Esophagus muscularis mucosa (tissue), 4 donors: ENCODE results near the gene PRRX2.

Experiments used
- EP300 ChIP-seq: sonication (generic); formaldehyde crosslinking; IDR thresholded peaks from one replicate; pipeline ENCODE4 v1.6.1; 2017; ENCODE audit warnings: antibody characterized with exemption
- POLR2A ChIP-seq: fragments of 450-650 bp; IDR thresholded peaks from one replicate; pipeline ENCODE4 v1.6.1; 2017; ENCODE audit warnings: antibody characterized with exemption, moderate library complexity, mild to moderate bottlenecking, low read depth
- POLR2AphosphoS5 ChIP-seq, 2 donors: sonication (generic); formaldehyde crosslinking; IDR thresholded peaks; one replicate each; pipeline ENCODE4 v1.6.1; 2017; ENCODE audit warnings: antibody characterized with exemption in 2 of 2
- TF ChIP-seq, protein P1 (sequence below), 3 experiments: fragments of 200-600 bp in 2 of 3; fragments of 450-650 bp in 1 of 3; sonication (generic) in 2 of 3; IDR thresholded peaks; one replicate each; pipeline ENCODE4 v1.5.1; 2017 to 2019; ENCODE audit warnings: antibody characterized with exemption in 3 of 3, mild to moderate bottlenecking in 2 of 3, moderate library complexity in 1 of 3

DNA sequence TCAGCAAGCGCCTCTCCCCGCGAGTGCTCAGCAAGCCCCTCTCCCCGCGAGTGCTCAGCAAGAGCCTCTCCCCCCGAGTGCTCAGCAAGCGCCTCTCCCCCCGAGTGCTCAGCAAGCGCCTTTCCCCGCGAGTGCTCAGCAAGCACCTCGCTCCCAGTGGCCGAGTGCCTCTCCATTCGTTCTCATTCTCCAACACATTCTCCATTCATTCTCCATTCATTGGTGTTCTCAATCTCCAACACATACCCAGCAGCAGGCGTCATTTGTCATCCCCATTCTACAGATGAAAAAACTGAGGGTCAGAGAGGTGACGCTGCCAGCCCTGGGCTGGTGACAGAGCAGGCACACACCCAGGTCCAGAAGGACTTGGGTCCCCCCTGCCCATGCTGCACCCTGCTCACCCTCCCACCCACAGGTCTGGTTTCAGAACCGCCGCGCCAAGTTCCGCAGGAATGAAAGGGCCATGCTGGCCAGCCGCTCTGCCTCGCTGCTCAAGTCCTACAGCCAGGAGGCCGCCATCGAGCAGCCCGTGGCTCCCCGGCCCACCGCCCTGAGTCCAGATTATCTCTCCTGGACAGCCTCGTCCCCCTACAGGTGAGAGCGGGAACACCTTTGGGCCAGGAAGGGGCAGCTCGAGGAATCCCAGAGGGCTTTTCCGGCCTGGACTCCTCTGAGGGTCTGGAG lies 54.9 kb downstream of the PRRX2 start:
- TF ChIP-seq, protein P1, sequence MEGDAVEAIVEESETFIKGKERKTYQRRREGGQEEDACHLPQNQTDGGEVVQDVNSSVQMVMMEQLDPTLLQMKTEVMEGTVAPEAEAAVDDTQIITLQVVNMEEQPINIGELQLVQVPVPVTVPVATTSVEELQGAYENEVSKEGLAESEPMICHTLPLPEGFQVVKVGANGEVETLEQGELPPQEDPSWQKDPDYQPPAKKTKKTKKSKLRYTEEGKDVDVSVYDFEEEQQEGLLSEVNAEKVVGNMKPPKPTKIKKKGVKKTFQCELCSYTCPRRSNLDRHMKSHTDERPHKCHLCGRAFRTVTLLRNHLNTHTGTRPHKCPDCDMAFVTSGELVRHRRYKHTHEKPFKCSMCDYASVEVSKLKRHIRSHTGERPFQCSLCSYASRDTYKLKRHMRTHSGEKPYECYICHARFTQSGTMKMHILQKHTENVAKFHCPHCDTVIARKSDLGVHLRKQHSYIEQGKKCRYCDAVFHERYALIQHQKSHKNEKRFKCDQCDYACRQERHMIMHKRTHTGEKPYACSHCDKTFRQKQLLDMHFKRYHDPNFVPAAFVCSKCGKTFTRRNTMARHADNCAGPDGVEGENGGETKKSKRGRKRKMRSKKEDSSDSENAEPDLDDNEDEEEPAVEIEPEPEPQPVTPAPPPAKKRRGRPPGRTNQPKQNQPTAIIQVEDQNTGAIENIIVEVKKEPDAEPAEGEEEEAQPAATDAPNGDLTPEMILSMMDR (IDR thresholded peaks at IDR 0.05), result no peak
- TF ChIP-seq POLR2A (no peak), EP300 (no peak), POLR2AphosphoS5 (IDR thresholded peaks at IDR 0.05) (no peak)
